Body of pancreas (tissue), 4 donors: ENCODE measurements around the gene ZNF70.

Experiments
- CTCF ChIP-seq, 7 experiments: fragments of 450-650 bp in 4 of 7; fragments of 200-600 bp in 3 of 7; sonication (generic) in 3 of 7; IDR thresholded peaks; one replicate each; pipeline ENCODE4 v1.5.1; 2016 to 2019; ENCODE audit warnings: antibody characterized with exemption in 7 of 7
- POLR2A ChIP-seq, 3 donors: fragments of 450-650 bp; IDR thresholded peaks; one replicate each; pipeline ENCODE4 v1.6.1; 2016; ENCODE audit warnings: antibody characterized with exemption in 3 of 3, mild to moderate bottlenecking in 2 of 3

GRCh38 chr22:23793326-23793725 lies 42.4 kb upstream of the ZNF70 start:
- TF ChIP-seq CTCF (IDR thresholded peaks at IDR 0.05) (no peak), POLR2A (IDR thresholded peaks at IDR 0.05) (no peak)
